GM12874 (cell line): Measurements from ENCODE around the gene ARL4A.

Source experiments
- TF ChIP-seq, protein P1 (sequence below): IDR thresholded peaks from 2 replicates; pipeline ENCODE4 v1.5.1; 2011; ENCODE audit warnings: low read depth, mild to moderate bottlenecking, control low read depth, low read length, moderate library complexity; ENCODE audit not compliant: insufficient read depth

The ARL4A gene

DNA sequence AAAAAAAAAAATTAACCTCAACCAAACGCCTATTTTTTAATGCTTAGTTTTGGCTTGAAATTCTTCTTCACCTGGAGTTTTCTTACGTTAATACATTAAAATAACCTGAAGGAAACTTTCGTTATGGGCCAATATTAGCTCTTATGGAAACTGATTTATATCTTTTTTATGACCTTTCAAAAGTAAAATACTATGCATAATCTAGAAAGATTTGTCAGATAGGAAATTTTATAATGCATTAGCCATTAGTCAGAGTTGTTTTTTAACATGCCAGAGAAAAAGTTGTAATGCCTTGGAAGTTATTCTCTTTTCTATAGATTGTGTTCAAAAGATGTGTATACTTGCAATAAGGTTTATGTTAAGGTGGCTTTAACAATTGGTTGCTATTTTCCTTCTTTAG, 34.3 kb upstream of the ARL4A start:
- TF ChIP-seq, protein P1, sequence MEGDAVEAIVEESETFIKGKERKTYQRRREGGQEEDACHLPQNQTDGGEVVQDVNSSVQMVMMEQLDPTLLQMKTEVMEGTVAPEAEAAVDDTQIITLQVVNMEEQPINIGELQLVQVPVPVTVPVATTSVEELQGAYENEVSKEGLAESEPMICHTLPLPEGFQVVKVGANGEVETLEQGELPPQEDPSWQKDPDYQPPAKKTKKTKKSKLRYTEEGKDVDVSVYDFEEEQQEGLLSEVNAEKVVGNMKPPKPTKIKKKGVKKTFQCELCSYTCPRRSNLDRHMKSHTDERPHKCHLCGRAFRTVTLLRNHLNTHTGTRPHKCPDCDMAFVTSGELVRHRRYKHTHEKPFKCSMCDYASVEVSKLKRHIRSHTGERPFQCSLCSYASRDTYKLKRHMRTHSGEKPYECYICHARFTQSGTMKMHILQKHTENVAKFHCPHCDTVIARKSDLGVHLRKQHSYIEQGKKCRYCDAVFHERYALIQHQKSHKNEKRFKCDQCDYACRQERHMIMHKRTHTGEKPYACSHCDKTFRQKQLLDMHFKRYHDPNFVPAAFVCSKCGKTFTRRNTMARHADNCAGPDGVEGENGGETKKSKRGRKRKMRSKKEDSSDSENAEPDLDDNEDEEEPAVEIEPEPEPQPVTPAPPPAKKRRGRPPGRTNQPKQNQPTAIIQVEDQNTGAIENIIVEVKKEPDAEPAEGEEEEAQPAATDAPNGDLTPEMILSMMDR, result no peak

GRCh38 chr7:12653518-12653917, 33.9 kb upstream of the ARL4A start:
- TF ChIP-seq, protein P1, result no peak

- TF ChIP-seq, protein P1, result no peak
Measured at GRCh38 chr7:12655161-12655560, 32.3 kb upstream of the ARL4A start.

DNA sequence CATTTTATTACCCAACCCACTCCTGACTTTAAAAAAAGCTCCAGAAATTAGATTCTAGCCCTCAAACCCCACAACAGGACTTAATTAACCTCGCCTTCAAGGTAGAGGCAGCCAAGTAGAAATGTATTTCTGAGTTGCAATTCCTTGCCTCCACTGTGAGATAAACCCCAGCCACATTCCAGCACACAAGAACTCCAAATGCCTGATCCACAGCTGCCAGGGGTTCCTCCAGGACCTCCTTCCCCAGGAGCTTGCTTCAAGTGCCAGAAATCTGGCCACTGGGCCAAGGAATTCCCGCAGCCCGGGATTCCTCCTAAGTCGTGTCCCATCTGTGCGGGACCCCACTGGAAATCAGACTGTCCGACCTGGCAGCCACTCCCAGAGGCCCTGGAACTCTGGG, 25.9 kb upstream of the ARL4A start:
- TF ChIP-seq, protein P1, result no peak

- TF ChIP-seq, protein P1, result no peak
Measured at GRCh38 chr7:12670000-12670729, 17.3 kb upstream of the ARL4A start.

DNA sequence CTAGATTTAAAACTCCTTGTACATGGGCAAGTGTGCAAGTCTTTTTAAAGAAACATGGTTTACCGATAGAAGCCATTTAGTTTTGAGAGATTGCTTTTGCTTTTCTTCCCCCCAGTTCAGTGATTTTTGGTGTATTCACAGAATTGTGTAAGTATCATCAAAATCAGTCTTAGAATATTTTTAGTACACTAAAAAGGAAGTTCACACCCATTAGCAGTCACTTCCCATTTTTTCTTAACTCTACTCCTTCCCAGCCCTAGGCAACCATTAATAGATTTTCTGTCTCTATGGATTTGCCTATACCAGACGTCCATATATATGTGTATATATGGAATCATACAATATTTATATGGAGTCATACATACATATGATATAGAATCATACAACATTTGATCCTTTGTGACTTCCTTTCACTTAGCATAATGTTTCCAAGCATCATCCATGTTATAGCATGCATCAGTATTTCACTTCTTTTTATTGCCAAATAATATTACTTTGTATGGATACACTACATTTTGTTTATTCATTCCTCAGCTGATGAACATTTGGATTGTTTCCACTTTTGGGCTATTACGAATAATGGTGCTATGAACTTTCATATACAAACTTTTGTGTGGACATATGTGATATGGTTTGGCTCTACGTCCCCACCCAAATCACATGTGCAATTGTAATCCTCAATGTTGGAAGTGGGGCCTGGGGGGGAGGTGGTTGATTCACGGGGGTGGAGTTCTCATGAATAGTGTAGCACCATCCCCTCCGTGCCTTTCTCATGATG, 16.5 kb upstream of the ARL4A start:
- TF ChIP-seq, protein P1, result no peak

DNA sequence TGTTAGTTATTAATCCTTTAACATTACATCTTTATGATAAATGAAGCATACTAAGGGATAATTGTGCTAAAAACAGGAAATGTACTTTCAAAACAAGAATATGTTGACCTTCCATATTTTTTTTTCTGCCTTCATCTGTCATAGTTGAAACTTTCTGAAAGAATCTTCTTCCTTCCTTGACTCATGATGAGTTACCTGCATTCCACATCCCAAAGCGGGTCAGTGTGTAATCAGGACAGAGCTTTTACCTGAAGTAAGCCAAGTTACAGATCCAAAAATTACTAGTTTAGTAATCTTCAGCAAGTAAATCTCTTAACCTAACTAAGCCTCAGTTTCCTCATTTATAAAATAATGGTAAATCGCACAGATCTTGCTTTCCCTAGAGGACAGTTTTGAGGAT, 13.4 kb upstream of the ARL4A start:
- TF ChIP-seq, protein P1, result no peak
